ES-I3 (cell line): ENCODE data around the gene RSPH1.

ENCODE experiments used
- H3K36me3 ChIP-seq: 2 replicates; pipeline ENCODE4 v1.6.1; 2013; ENCODE audit warnings: mild to moderate bottlenecking, low read length, control low read depth, moderate library complexity; ENCODE audit not compliant: insufficient read depth
- H3K4me1 ChIP-seq: 2 replicates; pipeline ENCODE4 v1.6.1; 2013; ENCODE audit warnings: mild to moderate bottlenecking, control low read depth, low read length; ENCODE audit not compliant: insufficient read depth
- H3K9ac ChIP-seq: 2 replicates; pipeline ENCODE4 v1.6.1; 2013; ENCODE audit warnings: low read depth, mild to moderate bottlenecking, low read length, moderate library complexity
- H3K9me3 ChIP-seq: 2 replicates; pipeline ENCODE4 v1.6.1; 2013; ENCODE audit warnings: mild to moderate bottlenecking, low read length, moderate library complexity; ENCODE audit not compliant: control insufficient read depth, insufficient read depth

The RSPH1 gene

DNA sequence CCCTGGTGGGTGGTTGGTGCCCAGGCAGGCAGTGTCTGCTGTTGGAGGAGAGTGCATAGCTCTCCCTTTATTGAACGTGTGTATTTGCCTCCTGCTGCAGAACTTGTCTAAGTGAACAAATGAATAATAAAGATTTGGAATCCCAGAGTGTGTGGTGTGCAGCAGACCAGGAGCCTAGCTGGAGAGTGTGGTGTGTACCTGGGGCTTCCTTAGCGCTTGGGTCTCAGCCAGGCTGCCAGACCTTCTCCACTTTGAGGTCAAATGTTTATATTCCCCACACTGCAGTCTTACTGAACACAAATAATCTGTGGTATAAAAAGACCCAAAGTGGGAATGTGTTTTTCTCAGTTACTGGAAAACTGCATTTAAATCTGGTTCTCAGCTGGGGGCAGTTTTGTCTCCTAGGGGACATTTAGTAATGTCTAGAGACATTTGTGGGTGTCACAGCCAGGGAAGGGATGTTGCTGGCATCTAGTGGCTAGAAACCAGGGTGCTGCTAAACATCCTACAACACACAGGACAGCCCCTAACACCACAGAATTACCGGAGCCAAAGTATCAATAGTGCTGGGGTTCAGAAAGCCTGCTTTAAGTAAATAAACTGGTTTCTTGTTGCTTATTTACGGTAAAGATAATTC, 41.2 kb upstream of the RSPH1 start:
- H3K4me1 ChIP-seq: 0 out of 2 replicates have a peak, but pooled peaks cover 4% of the 10 kb centered on the region
- H3K9ac ChIP-seq: no peak overlapping the region
- no peaks in the 10 kb centered on the region for H3K36me3 ChIP-seq

DNA sequence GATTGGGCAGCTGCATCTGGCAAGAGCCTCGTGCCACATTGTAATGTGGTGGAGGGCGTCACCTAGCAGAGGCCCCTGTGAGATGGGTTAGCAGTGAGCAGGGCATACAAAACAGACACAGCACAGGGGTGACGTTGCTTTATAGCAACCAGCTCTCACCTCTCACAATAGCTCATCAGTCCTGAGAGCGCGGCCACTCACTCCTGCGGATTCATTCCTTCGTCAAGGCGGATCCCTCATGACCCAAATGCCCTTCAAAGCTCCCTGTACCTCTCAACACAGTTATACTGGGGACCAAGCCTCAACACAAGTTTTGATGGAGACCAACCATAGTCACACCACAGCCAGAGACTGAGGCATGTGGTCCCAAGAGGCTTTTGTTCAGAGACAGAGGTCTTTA, 40.6 kb upstream of the RSPH1 start:
- Histone ChIP-seq H3K9ac (no peak overlapping the region), H3K4me1 (0 out of 2 replicates have a peak, but pooled peaks cover 4% of the 10 kb centered on the region), H3K36me3 (no peaks in the 10 kb centered on the region), H3K9me3 (no peaks in the 10 kb centered on the region)

More for the DNA sequence above, 41.2 kb upstream of the RSPH1 start:
- no peaks in the 10 kb centered on the region for H3K9me3 ChIP-seq

- Histone ChIP-seq H3K9me3 (no peaks in the 10 kb centered on the region), H3K36me3 (no peaks in the 10 kb centered on the region), H3K4me1 (peaks cover 5% of the 10 kb centered on the region; the same call in 1 of the 2 replicates), H3K9ac (no peak overlapping the region)
These were observed 39.7 kb upstream of the RSPH1 start for GRCh38 chr21:42535602-42536171.

DNA sequence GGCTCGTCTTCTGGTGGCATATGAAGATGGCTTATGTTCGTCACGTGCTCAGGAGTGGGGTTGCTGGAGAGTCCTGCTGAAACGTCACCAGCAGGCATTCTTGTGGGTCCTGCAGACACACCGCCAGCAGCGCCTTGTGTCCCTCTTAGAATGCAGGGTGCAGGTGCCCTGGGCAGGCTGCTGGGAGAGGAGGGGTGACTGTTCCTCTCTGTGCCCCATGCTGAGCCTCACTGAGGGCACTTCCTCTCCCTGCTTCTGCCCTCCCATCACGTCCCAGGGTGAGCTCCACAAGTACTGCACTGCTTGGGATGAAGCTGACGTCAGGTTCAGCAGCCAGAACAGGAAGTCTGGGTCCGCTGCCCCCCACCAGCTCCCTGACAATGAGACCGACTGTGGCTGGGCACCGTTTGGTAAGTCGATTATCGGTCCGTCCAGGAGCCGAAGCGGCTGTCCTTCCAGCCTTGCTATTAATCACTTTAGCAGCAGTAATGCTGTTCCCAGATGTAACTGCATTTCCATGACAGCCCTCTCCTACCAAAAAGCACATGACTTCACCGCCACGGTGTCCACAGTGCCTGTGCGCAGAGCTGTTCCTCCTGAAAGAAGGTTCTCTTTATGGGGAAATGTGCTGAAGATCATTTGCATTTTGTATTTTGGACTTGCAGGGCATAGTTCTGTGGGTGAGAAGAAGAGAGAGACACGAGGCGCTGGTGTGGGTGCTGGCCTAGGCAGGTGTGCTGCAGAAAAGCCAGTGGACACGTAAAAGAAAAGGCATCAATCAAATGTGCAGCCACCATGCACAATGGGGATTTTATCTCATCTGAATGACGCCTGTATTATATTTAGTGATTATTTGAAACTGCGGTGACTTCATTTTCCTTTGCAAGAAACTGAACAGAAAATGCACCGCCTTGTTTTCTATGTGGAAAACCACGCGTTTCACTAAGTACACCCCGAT, 38.7 kb upstream of the RSPH1 start:
- Histone ChIP-seq H3K9ac (no peak overlapping the region), H3K36me3 (no peaks in the 10 kb centered on the region), H3K9me3 (no peaks in the 10 kb centered on the region), H3K4me1 (peaks cover 3% of the 10 kb centered on the region; the same call in 1 of the 2 replicates)

GRCh38 chr21:42533963-42534355, 37.9 kb upstream of the RSPH1 start:
- Histone ChIP-seq H3K4me1 (peaks cover 3% of the 10 kb centered on the region; the same call in 1 of the 2 replicates), H3K9me3 (no peaks in the 10 kb centered on the region), H3K9ac (no peak overlapping the region), H3K36me3 (no peaks in the 10 kb centered on the region)

DNA sequence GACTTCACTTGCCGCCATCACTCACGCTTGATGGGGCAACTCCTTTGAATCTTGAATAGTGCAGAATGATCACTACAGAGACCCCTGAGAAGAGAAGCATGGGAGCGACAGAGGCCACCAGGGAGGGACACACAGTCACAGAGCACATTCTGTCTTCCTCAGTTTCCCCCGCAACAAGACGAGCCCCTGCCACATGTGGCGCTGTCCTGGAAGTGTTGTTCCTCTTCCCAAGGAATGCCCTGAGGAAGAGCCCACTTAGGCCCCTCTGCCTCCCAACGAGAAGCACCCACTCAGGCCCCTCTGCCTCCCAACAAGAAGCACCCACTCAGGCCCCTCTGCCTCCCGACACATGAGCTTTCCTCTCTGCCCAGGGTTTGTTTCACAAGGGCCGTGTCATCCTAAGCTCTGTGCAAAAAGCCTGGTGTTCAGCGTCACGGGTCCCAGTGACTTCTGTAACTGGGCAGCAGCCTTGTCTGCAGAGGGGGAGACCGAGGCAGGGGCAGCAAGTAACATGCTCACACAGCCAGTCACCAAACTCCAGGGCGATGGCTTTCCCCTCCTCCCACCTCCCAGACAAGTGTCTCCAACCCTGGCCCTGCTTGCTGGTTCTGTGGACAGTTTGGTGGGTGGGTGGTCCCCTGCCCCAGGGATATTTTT, 37.4 kb upstream of the RSPH1 start:
- Histone ChIP-seq H3K9me3 (no peaks in the 10 kb centered on the region), H3K9ac (no peak overlapping the region), H3K4me1 (peaks cover 3% of the 10 kb centered on the region; the same call in 1 of the 2 replicates), H3K36me3 (no peaks in the 10 kb centered on the region)

DNA sequence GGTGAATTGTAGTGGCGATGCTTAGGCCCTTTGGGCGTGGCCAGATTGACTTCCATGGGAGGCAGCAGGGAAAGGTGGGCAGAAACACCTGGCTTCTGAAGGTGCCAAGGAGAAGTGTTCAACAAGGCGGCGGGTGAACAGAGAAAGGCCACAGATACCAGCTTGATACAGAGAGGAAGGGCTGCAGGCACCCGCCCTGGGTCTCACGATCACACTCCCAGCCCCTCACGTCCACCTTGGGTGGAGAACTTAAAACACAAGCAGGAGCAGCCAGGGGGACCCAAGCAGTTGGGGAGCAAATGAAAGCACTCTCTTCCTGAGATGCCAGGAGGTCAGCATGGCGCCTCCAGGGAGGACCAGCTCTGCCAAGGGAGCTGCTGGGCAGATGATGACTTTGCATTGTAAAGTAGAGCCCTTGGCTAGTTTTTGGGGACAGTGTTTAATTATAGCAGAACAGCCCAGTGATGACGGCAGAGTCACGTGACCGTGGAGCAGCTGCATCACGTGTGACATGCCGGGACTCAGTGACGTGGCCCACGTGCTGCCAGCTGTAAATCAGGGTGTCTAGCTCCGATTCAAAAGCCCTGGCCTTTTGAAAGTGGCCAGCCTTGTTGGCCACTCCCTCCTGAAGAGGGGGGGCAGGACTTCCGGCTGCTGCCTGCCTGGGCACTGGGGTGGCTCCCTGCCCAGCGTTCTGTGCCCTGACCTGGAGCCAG, 36.6 kb upstream of the RSPH1 start:
- H3K4me1 ChIP-seq: peaks cover 3% of the 10 kb centered on the region; the same call in 1 of the 2 replicates
- H3K9ac ChIP-seq: no peak overlapping the region
- H3K9me3 ChIP-seq: no peaks in the 10 kb centered on the region
- no peaks in the 10 kb centered on the region for H3K36me3 ChIP-seq

GRCh38 chr21:42531771-42532170, 35.7 kb upstream of the RSPH1 start:
- Histone ChIP-seq H3K36me3 (no peaks in the 10 kb centered on the region), H3K9me3 (no peaks in the 10 kb centered on the region), H3K4me1 (peaks cover 3% of the 10 kb centered on the region; the same call in 1 of the 2 replicates), H3K9ac (no peak overlapping the region)

DNA sequence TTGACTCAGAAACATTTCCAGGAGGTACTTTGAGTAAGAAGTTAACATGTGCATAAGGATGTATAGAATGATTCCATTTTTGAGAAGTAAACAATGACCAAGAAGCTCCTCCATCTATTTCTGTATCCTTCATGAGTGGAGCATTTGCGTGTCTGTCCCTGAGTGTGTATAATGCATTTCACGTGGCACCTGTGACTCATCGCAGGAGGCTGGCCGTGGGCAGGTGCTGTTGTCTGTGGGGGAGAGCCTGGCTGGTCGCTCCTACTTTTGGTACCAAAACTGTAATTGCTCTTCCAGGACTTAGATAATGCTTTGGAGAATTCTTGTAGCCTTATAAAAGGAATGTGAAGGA, 34.1 kb upstream of the RSPH1 start:
- Histone ChIP-seq H3K9me3 (no peaks in the 10 kb centered on the region), H3K9ac (no peak overlapping the region), H3K4me1 (peaks cover 7% of the 10 kb centered on the region), H3K36me3 (no peaks in the 10 kb centered on the region; the same call in 1 of the 2 replicates)

DNA sequence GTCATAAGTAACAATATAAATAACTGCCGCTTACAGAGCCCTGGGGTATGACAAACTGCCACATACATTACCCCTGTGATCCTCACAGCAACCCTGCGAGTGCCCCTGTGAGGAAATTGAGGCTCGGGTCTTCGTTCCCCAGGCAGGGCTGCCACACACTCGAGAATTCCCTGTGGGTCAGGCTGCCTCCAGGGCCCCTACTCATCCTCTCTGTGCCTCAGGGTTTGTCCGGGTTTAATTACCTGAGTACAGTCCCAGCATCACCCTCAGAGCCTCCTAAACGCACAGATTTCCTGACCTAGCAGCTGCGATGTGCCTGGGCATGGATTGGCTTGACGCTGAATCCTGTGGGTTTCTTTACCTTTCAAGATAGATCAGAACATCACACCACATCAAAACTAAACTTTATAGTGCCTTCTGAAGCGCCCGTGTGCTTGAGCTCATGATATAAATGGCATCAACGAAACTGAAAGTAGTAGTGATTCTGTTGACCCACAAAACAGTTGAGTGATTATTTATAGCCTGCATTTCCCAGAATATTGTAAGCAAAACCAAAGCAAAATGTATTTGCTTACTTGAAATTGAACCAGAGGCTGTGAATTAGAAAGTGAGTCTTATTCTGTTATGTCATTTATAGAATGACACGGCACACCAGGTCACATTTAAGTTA, 31.6 kb upstream of the RSPH1 start:
- Histone ChIP-seq H3K9ac (no peak overlapping the region), H3K36me3 (no peaks in the 10 kb centered on the region; the same call in 1 of the 2 replicates), H3K4me1 (peaks cover 19% of the 10 kb centered on the region)

DNA sequence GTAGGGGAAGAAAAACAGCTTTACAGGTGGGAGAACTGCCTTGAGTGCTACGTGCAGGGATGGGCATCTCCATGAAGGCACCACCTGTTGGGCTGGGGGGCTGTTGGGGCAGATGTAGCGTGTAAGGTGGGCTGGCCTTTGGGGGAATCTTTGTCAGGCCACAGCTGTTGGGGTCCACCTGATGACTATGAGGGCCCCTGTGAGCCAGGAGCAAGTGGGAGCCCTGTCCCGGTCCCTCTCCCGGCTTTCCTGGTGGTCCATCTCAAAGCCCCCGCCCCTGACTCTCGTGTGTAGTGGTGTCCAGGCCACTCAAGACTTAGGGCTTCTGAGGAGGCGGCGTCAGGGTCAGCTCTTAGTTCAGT, 31.1 kb upstream of the RSPH1 start:
- H3K9ac ChIP-seq: no peak overlapping the region
- H3K4me1 ChIP-seq: peaks cover 19% of the 10 kb centered on the region
- H3K36me3 ChIP-seq: no peaks in the 10 kb centered on the region; the same call in 1 of the 2 replicates
- H3K9me3 ChIP-seq: no peaks in the 10 kb centered on the region

More for the DNA sequence above, 31.6 kb upstream of the RSPH1 start:
- H3K9me3 ChIP-seq: no peaks in the 10 kb centered on the region

GRCh38 chr21:42526379-42526727, 30.3 kb upstream of the RSPH1 start:
- Histone ChIP-seq H3K9ac (no peak overlapping the region), H3K9me3 (no peaks in the 10 kb centered on the region), H3K4me1 (peaks cover 19% of the 10 kb centered on the region), H3K36me3 (no peaks in the 10 kb centered on the region; the same call in 1 of the 2 replicates)

GRCh38 chr21:42525676-42526378, 29.8 kb upstream of the RSPH1 start:
- no peak overlapping the region for H3K9ac ChIP-seq
- H3K9me3 ChIP-seq: no peaks in the 10 kb centered on the region
- H3K36me3 ChIP-seq: no peaks in the 10 kb centered on the region; the same call in 1 of the 2 replicates
- H3K4me1 ChIP-seq: peaks cover 19% of the 10 kb centered on the region
